K562 (cell line): ENCODE data around the gene PLA2G4C. TPM values are rescaled to one million over a fixed set of nuclear protein-coding genes. Genes with fewer than 3 reads are reported as not detected.

Experiments used
- ATAC-seq: fragments of 200-7000 bp; cut with Tn5 transposase; 3 replicates; pipeline ENCODE4 v1.9.1; 2020; ENCODE audit warnings: moderate library complexity
- Bru-seq: library from RNA; stranded (reverse); fragments of 400-500 nt; gene quantifications from one replicate; lab custom pipeline; 2021; lab: Mats Ljungman, UMichigan
- BruChase-seq, 2 experiments: library from RNA; stranded (reverse); fragments of 400-500 nt; gene quantifications; one replicate each; lab custom pipeline; 2021; lab: Mats Ljungman, UMichigan
- BruUV-seq: library from RNA; stranded (reverse); fragments of 400-500 nt; replicated peaks from 2 replicates; lab custom pipeline; 2021; lab: Mats Ljungman, UMichigan
- CTCF ChIA-PET: fragments of 300-600 bp; formaldehyde crosslinking; extraction: SDS; loops from one replicate; lab custom pipeline; 2021; ENCODE audit warnings: low intra/inter-chr PET ratio; lab: Yijun Ruan, JAX
- POLR2A ChIA-PET: fragments of 300-600, 350-650 bp; sonication (Branson Sonifier 250); formaldehyde crosslinking; extraction: SDS; loops from one replicate; lab custom pipeline; 2021; ENCODE audit warnings: antibody characterized with exemption, inconsistent platforms; lab: Yijun Ruan, JAX
- DNase-seq, 4 experiments: peaks; one replicate each; pipeline versions ENCODE4 v3.0.0 to v3.0.0-alpha.2; 2011 to 2018; ENCODE audit warnings: low spot score in 3 of 4, mixed read lengths in 3 of 4; ENCODE audit errors: extremely low read depth in 1 of 4
- FAIRE-seq: peaks from 2 replicates; lab custom pipeline; 2011; peaks lifted over from hg19 to GRCh38; lab: Jason Lieb, UNC
- H2AFZ ChIP-seq: 2 replicates; pipeline ENCODE4 v1.6.0; 2011; ENCODE audit warnings: low read depth, low read length, control low read depth, inconsistent platforms
- H3K27ac ChIP-seq: fragments of 200-600 bp; 3 replicates; pipeline ENCODE4 v1.8.0; 2011; ENCODE audit warnings: low read depth, mild to moderate bottlenecking, control low read depth, inconsistent platforms, low read length, moderate library complexity, mixed read lengths; ENCODE audit errors: extremely low read depth
- H3K27me3 ChIP-seq, 2 experiments: fragments of 300-600 bp in 1 of 2; 2 replicates in 1 of 2; 3 replicates in 1 of 2; pipeline versions ENCODE4 v1.6.0 to v1.8.0; 2011; ENCODE audit warnings: inconsistent platforms in 2 of 2, low read length in 2 of 2, mild to moderate bottlenecking in 1 of 2, mixed read lengths in 1 of 2, moderate library complexity in 1 of 2; ENCODE audit not compliant: control insufficient read depth in 2 of 2, insufficient read depth in 2 of 2
- H3K36me3 ChIP-seq: fragments of 300-600 bp; 3 replicates; pipeline ENCODE4 v1.8.0; 2011; ENCODE audit warnings: mild to moderate bottlenecking, low read length, inconsistent platforms; ENCODE audit not compliant: control insufficient read depth, insufficient read depth
- H3K4me1 ChIP-seq, 2 experiments: fragments of 200-600 bp in 1 of 2; replicated peaks in 1 of 2; 2 replicates in 1 of 2; 3 replicates in 1 of 2; pipeline versions ENCODE4 v1.5.1 to v1.8.0; 2011; ENCODE audit warnings: inconsistent platforms in 2 of 2, low read length in 2 of 2, mild to moderate bottlenecking in 1 of 2, mixed read lengths in 1 of 2, moderate library complexity in 1 of 2; ENCODE audit not compliant: control insufficient read depth in 2 of 2, insufficient read depth in 2 of 2
- H3K4me2 ChIP-seq: 2 replicates; pipeline ENCODE4 v1.6.1; 2011; ENCODE audit warnings: low read length, control low read depth, inconsistent platforms, mixed read lengths; ENCODE audit not compliant: insufficient read depth
- H3K4me3 ChIP-seq: fragments of 200-600 bp; sonication (generic), shearing (Covaris generic); 2 replicates; pipeline ENCODE4 v1.5.1; 2016; ENCODE audit warnings: control low read depth, inconsistent platforms
- H3K79me2 ChIP-seq: fragments of 200-600 bp; 3 replicates; pipeline ENCODE4 v1.8.0; 2011; ENCODE audit warnings: low read length, inconsistent platforms; ENCODE audit not compliant: control insufficient read depth, insufficient read depth
- H3K9ac ChIP-seq, 2 experiments: 2 replicates each; pipeline versions ENCODE4 v1.6.0 to v1.6.1; 2011; ENCODE audit warnings: low read depth in 2 of 2, low read length in 2 of 2, control low read depth in 1 of 2, inconsistent platforms in 1 of 2, mild to moderate bottlenecking in 1 of 2, mixed read lengths in 1 of 2; ENCODE audit not compliant: insufficient read depth in 1 of 2
- H3K9me1 ChIP-seq: one replicate; pipeline ENCODE4 v1.6.0; 2011; ENCODE audit warnings: inconsistent platforms, mild to moderate bottlenecking, low read length, moderate library complexity; ENCODE audit not compliant: control insufficient read depth, insufficient read depth
- H3K9me3 ChIP-seq: replicated peaks from 2 replicates; pipeline ENCODE4 v1.5.1; 2011; ENCODE audit warnings: low read depth, low read length, inconsistent platforms; ENCODE audit not compliant: control insufficient read depth, insufficient read depth
- H4K20me1 ChIP-seq: replicated peaks from 2 replicates; pipeline ENCODE4 v1.6.1; 2011; ENCODE audit warnings: low read length, inconsistent platforms, mixed read lengths; ENCODE audit not compliant: control insufficient read depth, insufficient read depth
- ARID3B ChIP-seq: fragments of 250-450 bp; sonication (Bioruptor Pico); IDR thresholded peaks from 2 replicates; pipeline ENCODE4 v1.4.0; 2020; ENCODE audit warnings: borderline replicate concordance
- E2F6 ChIP-seq, 2 experiments: IDR thresholded peaks; 2 replicates each; pipeline ENCODE4 v1.6.1; 2011; ENCODE audit warnings: borderline replicate concordance in 1 of 2, control low read depth in 1 of 2, low read depth in 1 of 2, low read length in 1 of 2, mild to moderate bottlenecking in 1 of 2, mixed read lengths in 1 of 2, moderate library complexity in 1 of 2; ENCODE audit not compliant: insufficient read depth in 1 of 2, insufficient read length in 1 of 2, poor library complexity in 1 of 2, severe bottlenecking in 1 of 2; ENCODE audit errors: extremely low read depth in 1 of 2
- L3MBTL2 ChIP-seq: fragments of 450-650 bp; IDR thresholded peaks from 2 replicates; pipeline ENCODE4 v1.6.1; 2016; ENCODE audit warnings: mild to moderate bottlenecking, moderate library complexity
- MYC ChIP-seq, 2 experiments: fragments of 250-450 bp in 1 of 2; sonication (Bioruptor Pico) in 1 of 2; IDR thresholded peaks; 2 replicates each; pipeline versions ENCODE4 v1.5.1 to v1.6.1; 2012 to 2021; ENCODE audit warnings: low read depth in 2 of 2, borderline replicate concordance in 1 of 2, improper control_type of control experiment in 1 of 2, low read length in 1 of 2, mild to moderate bottlenecking in 1 of 2, moderate library complexity in 1 of 2
- RBM34 ChIP-seq: fragments of 200-400 bp; formaldehyde crosslinking; IDR thresholded peaks from 2 replicates; pipeline ENCODE4 v1.6.1; 2018; ENCODE audit warnings: low read length, borderline replicate concordance; ENCODE audit not compliant: insufficient read depth
- RNF2 ChIP-seq: sonication (generic); IDR thresholded peaks from 2 replicates; pipeline ENCODE4 v1.6.1; 2016
- SPI1 ChIP-seq: IDR thresholded peaks from 2 replicates; pipeline ENCODE4 v1.6.1; 2011; ENCODE audit warnings: low read depth, low read length, control low read depth, borderline replicate concordance
- TEAD2 ChIP-seq: fragments of 450-650 bp; IDR thresholded peaks from 2 replicates; pipeline ENCODE4 v1.6.1; 2016; ENCODE audit warnings: missing genetic modification characterization, control low read depth, missing compliant biosample characterization
- TFAP4 ChIP-seq: sonication (generic); formaldehyde crosslinking; IDR thresholded peaks from 2 replicates; pipeline ENCODE4 v1.8.0; 2022; ENCODE audit warnings: missing genetic modification reagents, mild to moderate bottlenecking, moderate library complexity, borderline replicate concordance
- THRAP3 ChIP-seq: fragments of 450-650 bp; IDR thresholded peaks from 2 replicates; pipeline ENCODE4 v1.6.1; 2016; ENCODE audit warnings: mild to moderate bottlenecking, inconsistent platforms, borderline replicate concordance
- ZNF589 ChIP-seq: fragments of 200-800 bp; sonication (Bioruptor generic); IDR thresholded peaks from 2 replicates; pipeline ENCODE4 v1.6.1; 2016; ENCODE audit warnings: low read depth, missing genetic modification characterization, missing compliant biosample characterization
- WGBS: fragments of 100-300 bp; shearing (Covaris generic); methylation state at CpG from one replicate; pipeline ENCODE4 v1.1.6; 2016; ENCODE audit warnings: low coverage, mixed read lengths; ENCODE audit not compliant: insufficient coverage; ENCODE audit errors: missing lambda C conversion rate; 5-methylcytosine and 5-hydroxymethylcytosine counted together
- in situ Hi-C: fragments of 300-500 bp; cut with MboI; formaldehyde crosslinking; loops from 4 replicates; pipeline ENCODE4 v1.15.0; 2018; ENCODE audit warnings: inconsistent platforms, mixed read lengths
- intact Hi-C: fragments of 100-400 bp; cut with micrococcal nuclease; formaldehyde crosslinking; loops from 2 replicates; pipeline ENCODE4 v1.14.2; 2022
- long read RNA-seq, 3 experiments: library from polyadenylated mRNA in 2 of 3; library from RNA in 1 of 3; unstranded in 2 of 3; stranded (forward) in 1 of 3; transcript quantifications; one replicate each; pipeline ENCODE4 v2.0.0, GENCODE V29; 2019 to 2022
- polyA minus RNA-seq, 3 experiments: library from RNA; depleted of rRNA, polyadenylated mRNA; stranded (reverse); fragments of >200 nt; gene quantifications; 2 replicates each; pipeline ENCODE4 v1.2.3, GENCODE V29; 2011
- polyA plus RNA-seq, 8 experiments: library from polyadenylated mRNA; depleted of rRNA in 4 of 8; stranded (reverse) in 5 of 8; unstranded in 3 of 8; fragments of >200 nt; fragmentation: Nextera tagmentation in 2 of 8; fragmentation: Illumina TruSeq in 1 of 8; extraction: Ambion mirVana in 2 of 8; extraction: Trizol in 1 of 8; gene quantifications; 2 replicates each; pipeline versions ENCODE4 v1.2.1 to v1.2.3, GENCODE V29; 2011 to 2014; ENCODE audit warnings: inconsistent platforms in 1 of 8, missing spikeins in 1 of 8
- total RNA-seq, 7 experiments: library from RNA; depleted of rRNA in 6 of 7; stranded (reverse); fragments of >200 nt in 6 of 7; fragmentation: Illumina TruSeq in 2 of 7; extraction: Trizol in 2 of 7; gene quantifications; 2 replicates each; pipeline versions ENCODE4 v1.2.1 to v1.2.3, GENCODE V29; 2011 to 2021; ENCODE audit warnings: low replicate concordance in 1 of 7

The PLA2G4C gene
- total RNA-seq (2011; cell fraction: chromatin; rRNA removed; ENCODE audit: low replicate concordance): 0.56 and 0.76 TPM in 2 replicates
- total RNA-seq (2011; cell fraction: nucleolus; rRNA removed): 1.3 TPM in 1 of 2 replicates, not detected in the other
- 2.0 TPM in 1 of 2 replicates, not detected in the other for total RNA-seq (2011; cell fraction: nucleoplasm; rRNA removed)
- not detected in 2 replicates for total RNA-seq (2014; rRNA removed)
- not detected in 2 replicates for total RNA-seq (2014; rRNA removed; fragmentation: Illumina TruSeq; extraction: Trizol)
- total RNA-seq (2015; rRNA removed; fragmentation: Illumina TruSeq; extraction: Trizol): not detected in 2 replicates
- 0.35 and 0.38 TPM in 2 replicates for total RNA-seq (2021)
- 0.07 and 0.35 TPM in 2 replicates for polyA plus RNA-seq (2011; rRNA removed)
- polyA plus RNA-seq (2011; cell fraction: cytosol; rRNA removed): 0.10 and 0.44 TPM in 2 replicates
- polyA plus RNA-seq (2011; cell fraction: nucleus; rRNA removed): 0.41 TPM in 1 of 2 replicates, not detected in the other
- polyA plus RNA-seq (2012): 0.18 and 0.82 TPM in 2 replicates
- 1.9 TPM in 1 of 2 replicates, not detected in the other for polyA plus RNA-seq (2014; fragmentation: Illumina TruSeq; extraction: Trizol)
- polyA plus RNA-seq (2014; fragmentation: Nextera tagmentation; extraction: Ambion mirVana): not detected
- polyA plus RNA-seq (2014; rRNA removed): 0.27 TPM in 1 of 2 replicates, not detected in the other
- 0.27 TPM in 1 of 2 replicates, not detected in the other for polyA minus RNA-seq (2011; rRNA and poly(A)+ RNA removed)
- polyA minus RNA-seq (2011; cell fraction: cytosol; rRNA and poly(A)+ RNA removed): not detected in 2 replicates
- polyA minus RNA-seq (2011; cell fraction: nucleus; rRNA and poly(A)+ RNA removed): not detected in 2 replicates
- Bru-seq, nascent RNA: percentile 10 among the genes with signal in this experiment
- percentile 18 among the genes with signal in this experiment for BruChase-seq, experiment 1, labeled RNA remaining after a 2-hour chase
- percentile 24 among the genes with signal in this experiment for BruChase-seq, experiment 2, labeled RNA remaining after a 6-hour chase
- long read RNA-seq, experiment 1, partial matches to known transcripts: 0 of 1 reads
- long read RNA-seq, experiment 1, other reads (novel, unspliced or antisense): 1 of 1 reads
- long read RNA-seq, experiment 2: 0 reads
- long read RNA-seq, experiment 3: 0 reads

- intact Hi-C loops (no loop called here), in situ Hi-C loops (loop anchor here (25.0 kb wide), 1 partner anchor 2002 kb away; no protein-coding TSS in a partner anchor)
- H3K9ac ChIP-seq: peak within 1 kb of the TSS; percentile 55 to 89
- peak; percentile 92 to 97 (median 92) for DNase-seq
- H3K27me3 ChIP-seq: no peaks in the 10 kb centered on the region
- no peaks in the 10 kb centered on the region for H3K79me2 ChIP-seq
- 2% methylated on average over 19 of the region's 27 CpGs for WGBS
- peak; percentile 85 for ATAC-seq
- H3K9me1 ChIP-seq: no peaks in the 10 kb centered on the region
- ChIA-PET CTCF (interaction anchor here (0.6 to 1.5 kb wide), 3 partner anchors 17 to 501 kb away, joined by 3 to 4 read pairs (median 4); no protein-coding TSS in a partner anchor), POLR2A (interaction anchor here (0.7 to 1.8 kb wide), 10 partner anchors 8 to 979 kb away, joined by 3 to 8 read pairs (median 4); no protein-coding TSS in a partner anchor)
- H4K20me1 ChIP-seq: no peaks in the 10 kb centered on the region
- TSS peak; percentile 81 for BruUV-seq
- H3K9me3 ChIP-seq: no peaks in the 10 kb centered on the region
- peak within 1 kb of the TSS; percentile 79 for H3K4me2 ChIP-seq
- peak within 1 kb of the TSS; percentile 54 for H3K27ac ChIP-seq
- peak; percentile 86 for FAIRE-seq
- peaks cover 8 to 13% of the 10 kb centered on the region in 2 experiments; a peak in 4 of 5 replicates for H3K4me1 ChIP-seq
- peak within 1 kb of the TSS; percentile 89 for H2AFZ ChIP-seq
- peak within 1 kb of the TSS; percentile 41 for H3K4me3 ChIP-seq
- peaks cover 7% of the 10 kb centered on the region; the same call in 1 of the 3 replicates for H3K36me3 ChIP-seq
- TF ChIP-seq THRAP3 (no peak), TFAP4 (peak; percentile 71), L3MBTL2 (peak; percentile 27; the same call in 1 of the 2 replicates), RNF2 (no peak), MYC (IDR thresholded peaks at IDR 0.05; ENCODE audit: low read depth, low read length) (no peak), MYC (CRISPR knock-in tag; IDR thresholded peaks at IDR 0.05; ENCODE audit: borderline replicate concordance, low read depth) (no peak), ARID3B (CRISPR knock-in tag) (no peak), E2F6 (IDR thresholded peaks at IDR 0.05; ENCODE audit: borderline replicate concordance in 1 of 2, extremely low read depth in 1 of 2, insufficient read depth in 1 of 2, insufficient read length in 1 of 2, low read depth in 1 of 2, low read length in 1 of 2, poor library complexity in 1 of 2, severe bottlenecking in 1 of 2) (peak in 1 of 2 experiments; percentile 13), TEAD2 (no peak), SPI1 (no peak), RBM34 (no peak), ZNF589 (CRISPR knock-in tag) (0 out of 2 replicates have a peak, but pooled peaks have one; percentile 23)
These were observed at the start of gene PLA2G4C for GRCh38 chr19:48110350-48110966. Gene PLA2G4C, minus strand, starts transcription at chr19:48110817. Its CDS starts 4,288 bp downstream, at chr19:48106529.
